ENCODE measurements around the gene PRDM10.

DNA sequence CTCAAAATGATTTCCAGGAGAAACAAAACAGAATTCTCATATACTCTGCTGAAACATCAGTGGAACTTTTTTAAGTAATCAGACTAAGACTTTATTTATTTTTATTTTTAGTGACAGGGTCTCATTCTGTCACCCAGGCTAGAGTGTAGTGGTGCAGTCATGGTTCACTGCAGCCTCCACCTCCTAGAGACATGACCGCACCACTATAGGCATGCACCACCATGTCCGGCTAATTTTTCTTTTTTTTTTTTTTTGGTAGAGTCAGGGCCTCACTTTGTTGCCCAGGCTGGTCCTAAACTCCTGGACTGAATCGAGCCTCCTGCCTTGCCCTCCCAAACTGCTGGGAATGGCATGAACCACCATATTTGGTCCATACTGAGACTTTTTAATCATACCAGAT lies 42.9 kb downstream of the PRDM10 start:
- TF ChIP-seq, protein P1, sequence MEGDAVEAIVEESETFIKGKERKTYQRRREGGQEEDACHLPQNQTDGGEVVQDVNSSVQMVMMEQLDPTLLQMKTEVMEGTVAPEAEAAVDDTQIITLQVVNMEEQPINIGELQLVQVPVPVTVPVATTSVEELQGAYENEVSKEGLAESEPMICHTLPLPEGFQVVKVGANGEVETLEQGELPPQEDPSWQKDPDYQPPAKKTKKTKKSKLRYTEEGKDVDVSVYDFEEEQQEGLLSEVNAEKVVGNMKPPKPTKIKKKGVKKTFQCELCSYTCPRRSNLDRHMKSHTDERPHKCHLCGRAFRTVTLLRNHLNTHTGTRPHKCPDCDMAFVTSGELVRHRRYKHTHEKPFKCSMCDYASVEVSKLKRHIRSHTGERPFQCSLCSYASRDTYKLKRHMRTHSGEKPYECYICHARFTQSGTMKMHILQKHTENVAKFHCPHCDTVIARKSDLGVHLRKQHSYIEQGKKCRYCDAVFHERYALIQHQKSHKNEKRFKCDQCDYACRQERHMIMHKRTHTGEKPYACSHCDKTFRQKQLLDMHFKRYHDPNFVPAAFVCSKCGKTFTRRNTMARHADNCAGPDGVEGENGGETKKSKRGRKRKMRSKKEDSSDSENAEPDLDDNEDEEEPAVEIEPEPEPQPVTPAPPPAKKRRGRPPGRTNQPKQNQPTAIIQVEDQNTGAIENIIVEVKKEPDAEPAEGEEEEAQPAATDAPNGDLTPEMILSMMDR (IDR thresholded peaks at IDR 0.05), result no peak
- TF ChIP-seq EP300 (IDR thresholded peaks at IDR 0.05) (no peak), POLR2A (IDR thresholded peaks at IDR 0.05; ENCODE audit: low read depth) (no peak)
